Stimulated activated naive B cell treated with anti-CD40 and anti-IgM and Interleukin-4, amounts not matched to agents 10 μg/mL and 1 μg/mL and 100 μg/mL, for 72 hours (primary cell): ENCODE results near the gene KIF5A.

Source experiments
- ATAC-seq, 2 donors: fragments of 150-1000 bp; cut with Tn5 transposase; replicated peaks; 2 replicates each; pipeline ENCODE4 v1.10.0; 2021; ENCODE audit warnings: moderate library complexity in 1 of 2
- DNase-seq: peaks from one replicate; pipeline ENCODE4 v3.0.0; 2021
- H3K27ac Mint-ChIP-seq: one replicate; pipeline ENCODE4 v1.8.0; 2022; ENCODE audit warnings: mild to moderate bottlenecking, mixed read lengths
- H3K27me3 Mint-ChIP-seq, 2 donors: one replicate each; pipeline ENCODE4 v1.8.0; 2022; ENCODE audit warnings: mixed read lengths in 2 of 2
- H3K36me3 Mint-ChIP-seq, 2 donors: one replicate each; pipeline ENCODE4 v1.8.0; 2022; ENCODE audit warnings: mixed read lengths in 2 of 2, mild to moderate bottlenecking in 1 of 2
- H3K4me1 Mint-ChIP-seq, 2 donors: one replicate each; pipeline ENCODE4 v1.8.0; 2022; ENCODE audit warnings: mixed read lengths in 2 of 2, mild to moderate bottlenecking in 1 of 2
- H3K4me3 Mint-ChIP-seq, 2 donors: one replicate each; pipeline ENCODE4 v1.8.0; 2022; ENCODE audit warnings: mild to moderate bottlenecking in 2 of 2, mixed read lengths in 2 of 2, moderate library complexity in 1 of 2
- H3K9me3 Mint-ChIP-seq, 2 donors: one replicate each; pipeline ENCODE4 v1.8.0; 2022; ENCODE audit warnings: mixed read lengths in 2 of 2, mild to moderate bottlenecking in 1 of 2

The KIF5A gene

DNA sequence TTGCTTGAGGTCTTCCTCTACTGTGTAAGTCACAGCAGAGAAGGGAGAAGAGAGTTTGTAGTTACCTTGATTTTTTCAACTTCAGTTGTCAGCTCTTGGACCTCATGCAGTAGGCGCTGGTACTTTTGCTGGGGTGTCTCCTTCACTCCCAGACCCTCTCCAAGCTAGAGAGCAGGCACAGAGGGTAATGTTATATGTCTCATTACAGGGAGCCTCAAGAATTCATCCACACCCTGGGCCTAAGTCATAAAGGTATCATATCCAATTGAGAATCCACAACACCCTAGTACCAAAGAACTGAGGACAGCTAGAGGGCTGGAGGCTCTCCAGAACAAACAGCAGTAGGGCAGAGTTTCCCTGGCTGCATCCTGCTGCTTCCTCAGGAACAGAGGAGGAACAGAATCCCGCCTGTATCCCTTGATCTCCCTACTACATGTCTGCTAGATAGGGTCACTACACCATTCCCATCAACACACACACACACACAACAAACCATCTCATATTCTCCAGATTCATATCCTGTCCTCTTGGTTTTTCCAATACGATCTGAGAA, 14.8 kb upstream of the KIF5A start:
- no peak for ATAC-seq
- DNase-seq: no peak
- Mint-ChIP-seq H3K36me3 (peaks cover 30 to 75% of the 10 kb centered on the region in 2 donors), H3K9me3 (no peaks in the 10 kb centered on the region), H3K4me3 (no peak overlapping the region), H3K27me3 (no peaks in the 10 kb centered on the region), H3K27ac (peak overlapping the region; percentile 3), H3K4me1 (peaks cover 7 to 12% of the 10 kb centered on the region in 2 donors)

DNA sequence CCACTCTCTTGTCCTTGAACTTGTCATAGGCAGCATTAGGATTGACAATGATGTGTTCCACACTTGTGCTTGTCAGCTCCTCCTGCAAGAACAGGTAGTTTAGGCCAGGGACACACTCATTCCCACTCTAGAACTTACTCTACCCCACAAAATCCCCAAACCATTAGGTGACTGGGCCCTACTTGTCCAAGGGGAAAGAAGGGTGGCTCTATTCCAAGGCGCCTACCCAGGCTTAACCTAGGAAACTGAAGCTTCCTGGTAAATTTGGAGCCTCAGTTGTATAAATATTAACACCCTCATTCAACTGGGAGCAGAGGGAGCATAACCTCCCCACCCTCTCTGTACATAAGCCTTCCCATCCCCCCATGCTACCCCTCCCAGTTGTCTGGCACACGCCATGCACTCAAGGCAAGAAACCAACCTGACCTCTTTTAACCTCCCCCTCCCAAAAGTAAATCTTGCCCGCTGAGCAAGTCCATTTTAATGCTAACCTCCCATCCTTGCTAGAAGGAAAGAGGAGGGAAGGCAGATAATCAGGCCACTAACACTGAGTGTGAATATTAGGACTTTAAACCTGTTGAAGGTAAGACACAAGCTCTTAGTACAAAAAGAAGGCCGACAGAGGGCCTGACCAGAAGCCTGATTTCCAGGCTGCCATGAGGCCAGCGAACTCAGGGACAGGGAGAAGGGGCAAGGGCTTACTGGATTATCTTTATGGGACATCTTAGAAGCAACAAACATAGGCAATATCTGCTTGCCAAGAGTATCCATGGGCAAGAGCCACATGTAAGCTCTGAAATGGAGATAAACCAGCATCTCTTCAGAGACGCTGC, 13.9 kb upstream of the KIF5A start:
- no peak for ATAC-seq
- Mint-ChIP-seq H3K27ac (peak overlapping the region; percentile 57), H3K4me3 (no peak overlapping the region), H3K27me3 (no peaks in the 10 kb centered on the region), H3K9me3 (no peaks in the 10 kb centered on the region), H3K36me3 (peaks cover 31 to 79% of the 10 kb centered on the region in 2 donors), H3K4me1 (peaks cover 7 to 12% of the 10 kb centered on the region in 2 donors)
- no peak for DNase-seq

DNA sequence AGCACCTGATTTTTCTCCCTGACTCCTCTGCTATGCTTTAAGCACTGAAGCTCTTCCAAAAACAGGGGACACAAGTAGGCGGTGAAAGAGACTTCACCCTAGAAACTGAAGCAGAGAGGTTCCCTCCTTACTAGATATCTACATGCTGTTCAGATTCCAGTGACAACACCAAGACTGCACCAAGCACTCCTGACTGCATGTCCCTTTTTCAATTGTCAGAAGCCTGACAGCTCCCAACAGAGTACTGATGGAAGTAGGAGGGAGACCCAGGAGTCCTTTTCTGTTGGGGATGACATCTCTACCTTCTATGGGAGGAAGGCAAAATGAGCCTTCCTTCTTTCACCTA, 13.3 kb upstream of the KIF5A start:
- ATAC-seq (no peak), DNase-seq (no peak)
- H3K36me3 Mint-ChIP-seq: peaks cover 34 to 78% of the 10 kb centered on the region in 2 donors
- H3K9me3 Mint-ChIP-seq: no peaks in the 10 kb centered on the region
- no peak overlapping the region for H3K27ac Mint-ChIP-seq
- H3K27me3 Mint-ChIP-seq: no peaks in the 10 kb centered on the region
- peaks cover 7 to 12% of the 10 kb centered on the region in 2 donors for H3K4me1 Mint-ChIP-seq
- no peak overlapping the region for H3K4me3 Mint-ChIP-seq

DNA sequence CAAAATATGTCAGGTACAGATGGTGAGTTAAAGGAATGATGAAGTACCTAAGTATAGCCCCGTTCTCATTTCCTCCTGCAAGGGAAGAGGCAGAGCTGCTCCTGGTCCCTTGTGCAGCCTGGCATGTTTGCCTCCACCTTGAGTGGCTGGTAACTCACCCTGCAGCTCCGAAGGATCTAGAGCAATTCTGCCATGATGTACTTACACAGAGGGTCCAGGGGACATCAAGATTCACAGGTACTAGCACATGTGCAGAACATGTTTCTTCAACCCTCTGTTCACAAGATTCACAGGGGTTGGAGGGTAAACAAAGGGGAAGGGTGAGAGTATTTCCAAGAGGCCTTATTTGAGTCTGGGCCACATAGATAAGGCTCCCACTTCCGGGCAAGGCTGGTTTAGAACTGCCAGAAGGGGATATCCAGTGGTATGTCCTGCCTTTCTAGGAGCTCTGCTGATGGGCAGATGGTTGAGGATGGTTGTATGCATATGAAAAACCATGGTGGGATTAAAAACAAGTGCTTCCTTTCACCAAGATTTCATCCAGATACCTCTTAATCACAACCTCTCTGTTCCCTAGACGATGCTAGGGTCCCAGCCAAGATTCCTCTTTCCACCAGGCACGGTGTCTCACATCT, 10.6 kb upstream of the KIF5A start:
- ATAC-seq: no peak
- no peaks in the 10 kb centered on the region for H3K9me3 Mint-ChIP-seq
- H3K4me1 Mint-ChIP-seq: peaks cover 11 to 12% of the 10 kb centered on the region in 2 donors
- no peaks in the 10 kb centered on the region for H3K27me3 Mint-ChIP-seq
- peak overlapping the region; percentile 72 for H3K27ac Mint-ChIP-seq
- H3K36me3 Mint-ChIP-seq: peaks cover 19 to 57% of the 10 kb centered on the region in 2 donors
- DNase-seq: no peak
- no peak overlapping the region for H3K4me3 Mint-ChIP-seq

DNA sequence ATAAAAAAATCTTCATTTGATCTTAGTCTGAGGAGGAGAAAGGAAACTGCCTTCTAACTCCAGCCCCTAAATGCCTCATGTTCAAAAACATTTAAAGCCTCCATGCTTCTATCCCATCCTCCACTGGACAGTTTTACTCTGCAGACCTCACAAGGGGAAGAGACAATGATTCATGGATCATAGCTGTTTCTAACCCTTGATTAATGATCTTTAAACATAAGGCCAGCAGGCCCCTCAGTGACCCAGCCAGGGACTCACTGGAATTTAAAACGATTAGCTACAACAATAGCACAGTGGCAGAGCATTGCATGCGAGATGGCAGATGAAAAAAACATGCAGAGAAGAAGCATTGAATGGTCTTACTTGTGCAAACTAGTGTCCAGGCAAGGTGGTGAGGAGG, 8.8 kb upstream of the KIF5A start:
- no peak for DNase-seq
- Mint-ChIP-seq H3K4me1 (peaks cover 20 to 27% of the 10 kb centered on the region in 2 donors), H3K4me3 (no peak overlapping the region), H3K27me3 (no peaks in the 10 kb centered on the region), H3K9me3 (no peaks in the 10 kb centered on the region), H3K27ac (no peak overlapping the region), H3K36me3 (peaks cover 18 to 55% of the 10 kb centered on the region in 2 donors)
- no peak for ATAC-seq

DNA sequence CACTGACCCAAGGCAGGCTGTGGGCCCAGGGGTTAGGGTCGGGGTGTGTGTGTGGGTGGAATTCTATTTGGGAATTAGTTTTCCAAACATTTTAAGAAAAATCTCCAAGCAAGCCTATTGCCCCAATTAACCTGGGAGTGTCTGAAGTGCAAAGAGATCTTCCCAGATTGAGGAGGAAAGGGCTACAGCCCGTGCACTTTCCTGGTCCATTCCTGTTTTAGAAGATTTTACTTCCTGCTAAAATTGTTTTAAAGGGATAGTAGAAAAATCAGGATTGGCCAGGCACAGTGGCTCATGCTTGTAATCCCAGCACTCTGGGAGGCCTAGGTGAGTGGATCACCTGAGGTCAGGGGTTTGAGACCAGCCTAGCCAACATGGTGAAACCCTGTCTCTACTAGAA, 8.1 kb upstream of the KIF5A start:
- no peaks in the 10 kb centered on the region for H3K27me3 Mint-ChIP-seq
- peaks cover 20 to 55% of the 10 kb centered on the region in 2 donors for H3K36me3 Mint-ChIP-seq
- no peak overlapping the region for H3K4me3 Mint-ChIP-seq
- no peaks in the 10 kb centered on the region for H3K9me3 Mint-ChIP-seq
- no peak overlapping the region for H3K27ac Mint-ChIP-seq
- ATAC-seq (no peak), DNase-seq (no peak)
- H3K4me1 Mint-ChIP-seq: peaks cover 25 to 34% of the 10 kb centered on the region in 2 donors

DNA sequence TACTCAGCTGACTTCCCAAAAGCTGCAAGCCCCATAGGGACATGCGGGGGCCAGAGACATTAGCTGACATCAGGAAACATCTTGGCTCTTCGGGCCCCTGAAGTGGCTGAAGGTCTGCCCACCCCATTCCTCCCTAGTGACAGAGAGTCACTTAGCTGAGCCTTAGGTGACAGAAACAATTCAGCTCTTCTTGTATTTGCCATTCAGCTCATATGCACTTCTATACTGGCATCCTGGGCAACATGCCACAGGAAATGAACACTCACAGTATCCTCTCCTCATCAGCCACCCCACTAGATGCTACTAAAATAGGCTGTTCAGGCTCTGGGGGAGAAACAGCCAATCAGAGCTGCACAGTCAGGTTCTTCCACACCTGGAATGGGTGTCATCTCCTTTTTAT, 6.3 kb upstream of the KIF5A start:
- Mint-ChIP-seq H3K36me3 (peaks cover 12 to 39% of the 10 kb centered on the region in 2 donors), H3K4me3 (no peak overlapping the region), H3K4me1 (peaks cover 24 to 40% of the 10 kb centered on the region in 2 donors), H3K27me3 (peaks cover 1 to 2% of the 10 kb centered on the region in 2 donors), H3K27ac (no peak overlapping the region), H3K9me3 (no peaks in the 10 kb centered on the region)
- ATAC-seq (no peak), DNase-seq (no peak)

DNA sequence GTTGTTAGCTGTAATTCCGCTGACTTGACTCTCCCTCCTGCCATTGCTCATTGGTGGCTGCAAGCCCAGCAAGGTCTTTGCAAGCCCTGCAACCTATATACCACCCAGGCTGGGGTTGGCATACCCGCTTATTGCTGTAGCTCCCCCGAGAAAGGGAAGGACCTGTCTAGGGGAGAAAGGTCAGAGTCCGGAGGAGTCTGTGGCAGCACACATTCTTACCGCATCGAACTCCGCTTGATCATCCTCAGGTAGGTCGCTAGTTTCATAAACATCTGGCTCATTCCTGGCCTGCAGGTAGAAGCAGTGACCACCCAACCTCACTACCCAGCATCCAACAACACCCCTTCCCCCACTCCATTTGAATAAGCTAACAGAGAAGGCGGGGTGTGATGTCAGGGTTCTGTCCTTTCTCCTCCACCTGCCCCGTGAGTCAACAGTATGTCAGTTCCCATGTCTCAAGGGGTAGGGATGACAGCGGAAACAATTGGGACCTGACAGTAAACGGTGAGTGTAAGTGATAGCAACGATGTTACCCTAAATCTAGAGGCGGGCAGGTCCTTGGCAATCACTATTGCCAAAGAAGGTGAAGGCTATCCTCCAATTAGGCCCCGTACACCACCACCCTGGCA, 3.9 kb upstream of the KIF5A start:
- H3K27me3 Mint-ChIP-seq: peaks cover 19 to 25% of the 10 kb centered on the region in 2 donors
- peak overlapping the region; percentile 91 to 99 for H3K4me3 Mint-ChIP-seq
- H3K9me3 Mint-ChIP-seq: no peaks in the 10 kb centered on the region
- H3K4me1 Mint-ChIP-seq: peaks cover 36 to 55% of the 10 kb centered on the region in 2 donors
- peak overlapping the region; percentile 97 for H3K27ac Mint-ChIP-seq
- no peak for ATAC-seq
- DNase-seq: no peak
- H3K36me3 Mint-ChIP-seq: peaks cover 11 to 20% of the 10 kb centered on the region in 2 donors

DNA sequence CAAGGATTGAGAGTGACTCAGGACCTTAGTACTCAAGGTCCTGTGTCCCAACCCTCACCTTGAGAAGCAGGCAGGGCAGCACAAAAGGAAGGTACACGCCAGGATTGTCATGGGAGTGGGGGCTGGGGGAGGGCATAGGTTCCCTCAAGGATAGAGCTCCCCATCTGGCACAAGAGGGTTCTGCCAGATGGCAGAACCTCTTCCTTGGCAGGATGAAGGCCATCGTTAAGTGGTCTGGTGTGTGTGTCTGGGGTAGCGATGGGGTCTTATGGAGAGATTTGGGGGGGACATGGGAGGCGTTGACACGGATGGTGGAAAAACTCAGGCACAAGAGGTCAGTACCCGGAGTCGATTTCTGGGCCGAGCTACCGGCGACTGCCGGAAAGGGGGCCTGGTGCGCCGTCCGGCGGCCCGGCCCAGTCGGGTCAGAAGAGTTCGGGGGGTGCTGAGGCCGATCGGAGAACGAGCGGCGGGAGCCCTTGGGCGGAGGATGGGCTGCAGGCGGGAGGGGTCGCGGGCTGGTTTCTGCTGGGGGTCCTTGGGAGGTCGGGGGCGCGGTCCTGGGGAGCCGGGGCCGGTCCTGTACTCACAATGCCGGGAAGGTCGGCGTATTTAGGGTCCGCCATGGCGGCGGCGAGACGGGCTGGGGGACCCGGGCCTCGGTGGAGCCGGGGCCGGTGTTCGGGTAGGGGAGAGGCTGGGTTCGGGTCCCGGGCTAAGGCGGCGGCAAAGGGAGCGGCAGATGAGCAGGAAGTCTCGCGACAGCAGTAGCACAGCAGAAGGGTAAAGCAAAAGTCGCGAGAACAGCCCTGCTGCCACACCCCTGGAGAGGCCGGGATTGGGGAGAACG, 3.2 kb upstream of the KIF5A start, which contains the start of gene DCTN2:
DCTN2 (minus strand) TSS at position 755 of the 850 bp plus-strand sequence; CDS start at position 626, 129 bp downstream.
- Mint-ChIP-seq H3K4me3 (peak within 1 kb of the TSS; percentile 91 to 99), H3K27me3 (peaks cover 20 to 27% of the 10 kb centered on the region in 2 donors), H3K36me3 (peaks cover 7 to 17% of the 10 kb centered on the region in 2 donors), H3K4me1 (peaks cover 36 to 55% of the 10 kb centered on the region in 2 donors), H3K27ac (peak within 1 kb of the TSS; percentile 97), H3K9me3 (no peaks in the 10 kb centered on the region)
- DNase-seq (peak; percentile 94), ATAC-seq (peak; percentile 96 to 97)

DNA sequence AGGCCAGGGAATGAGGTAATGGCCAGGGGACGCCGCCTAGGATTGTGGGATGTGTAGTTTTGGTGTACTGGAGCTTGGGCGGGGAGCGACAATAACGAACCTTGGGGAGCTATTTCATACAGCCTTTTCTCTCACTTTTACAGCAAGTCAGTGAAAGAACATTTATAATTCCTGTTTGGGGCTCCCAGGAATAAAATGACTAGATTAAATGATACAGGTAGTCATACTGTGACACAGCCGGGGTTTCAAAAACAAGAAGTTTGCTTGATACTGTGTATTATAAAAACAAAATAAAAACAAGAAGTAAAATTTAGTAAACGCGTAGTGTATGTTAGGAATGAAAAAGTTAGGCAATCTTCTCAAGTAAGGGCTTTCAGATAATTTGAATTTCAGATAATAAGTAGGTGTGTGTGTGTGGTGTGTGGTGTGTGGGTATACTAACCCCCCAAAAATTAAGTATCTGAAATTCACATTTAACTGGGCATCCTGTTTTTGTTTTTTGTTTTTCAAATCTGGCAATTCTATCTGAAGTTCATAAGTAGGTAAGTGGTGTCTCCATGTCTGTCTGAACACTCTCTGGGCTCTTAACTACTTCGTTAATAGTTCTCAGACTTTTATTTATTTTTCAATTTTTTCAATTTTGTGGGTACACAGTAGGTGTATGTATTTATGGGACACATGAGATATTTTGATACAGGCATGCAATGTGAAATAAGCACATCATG, 2.4 kb upstream of the KIF5A start:
- Mint-ChIP-seq H3K9me3 (no peaks in the 10 kb centered on the region), H3K4me3 (peak overlapping the region; percentile 91 to 99), H3K27me3 (peaks cover 23 to 27% of the 10 kb centered on the region in 2 donors), H3K4me1 (peaks cover 36 to 55% of the 10 kb centered on the region in 2 donors), H3K27ac (peak overlapping the region; percentile 97), H3K36me3 (peaks cover 7 to 17% of the 10 kb centered on the region in 2 donors)
- ATAC-seq (no peak), DNase-seq (no peak)

DNA sequence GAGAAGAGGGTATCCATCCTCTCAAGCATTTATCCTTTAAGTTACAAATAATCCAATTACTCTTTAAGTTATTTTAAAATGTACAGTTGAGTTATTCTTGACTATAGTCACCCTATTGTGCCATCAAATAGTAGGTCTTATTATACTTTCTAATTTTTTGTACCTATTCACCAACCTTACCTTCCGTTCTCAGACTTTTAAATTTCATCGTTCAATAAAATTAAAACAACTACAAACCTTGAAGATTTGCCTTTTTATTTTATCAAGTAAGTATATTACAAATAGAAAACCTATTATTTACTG, 1.9 kb upstream of the KIF5A start:
- ATAC-seq: no peak
- H3K4me1 Mint-ChIP-seq: peaks cover 36 to 55% of the 10 kb centered on the region in 2 donors
- no peak overlapping the region for H3K4me3 Mint-ChIP-seq

DNA sequence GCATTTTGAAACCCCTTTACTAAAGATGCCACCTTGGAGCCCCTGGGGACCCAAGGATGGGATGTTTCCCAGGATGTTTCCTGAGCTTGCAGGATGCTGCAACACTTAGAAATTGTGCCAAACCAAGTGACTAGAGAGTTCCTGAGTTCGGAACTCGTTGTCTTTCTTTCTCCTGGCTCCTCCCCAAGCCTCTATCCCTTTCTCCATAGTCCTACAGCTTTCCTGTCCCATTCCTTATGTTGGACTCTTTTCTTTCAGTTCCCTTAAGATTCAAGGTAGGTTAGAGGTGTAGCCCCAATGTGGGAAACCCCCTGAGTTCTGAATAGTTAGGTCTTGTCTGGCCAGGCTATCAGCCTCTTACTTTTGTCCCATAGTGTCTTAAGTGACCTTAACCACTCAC, 1.4 kb upstream of the KIF5A start:
- Mint-ChIP-seq H3K9me3 (no peaks in the 10 kb centered on the region), H3K27me3 (peaks cover 29 to 30% of the 10 kb centered on the region in 2 donors), H3K27ac (no peak overlapping the region), H3K4me3 (peak overlapping the region in 1 of 2 donors; percentile 27), H3K36me3 (peaks cover 7 to 17% of the 10 kb centered on the region in 2 donors), H3K4me1 (peaks cover 34 to 55% of the 10 kb centered on the region in 2 donors)
- DNase-seq (no peak), ATAC-seq (no peak)

More for the DNA sequence above, 1.9 kb upstream of the KIF5A start:
- Mint-ChIP-seq H3K36me3 (peaks cover 7 to 17% of the 10 kb centered on the region in 2 donors), H3K27me3 (peaks cover 24 to 27% of the 10 kb centered on the region in 2 donors), H3K27ac (no peak overlapping the region), H3K9me3 (no peaks in the 10 kb centered on the region)
- no peak for DNase-seq
